HEK293T (cell line): Measurements from ENCODE around the gene ELMO3.

Experiments used
- ARNT ChIP-seq: fragments of 450-650 bp; IDR thresholded peaks from 2 replicates; pipeline ENCODE4 v1.6.1; 2017; ENCODE audit warnings: mild to moderate bottlenecking
- CTBP1 ChIP-seq: fragments of 450-650 bp; IDR thresholded peaks from 2 replicates; pipeline ENCODE4 v1.6.1; 2016; ENCODE audit warnings: borderline replicate concordance
- FOXM1 ChIP-seq: fragments of 450-650 bp; IDR thresholded peaks from 2 replicates; pipeline ENCODE4 v1.6.1; 2017; ENCODE audit warnings: mild to moderate bottlenecking, borderline replicate concordance
- HDGF ChIP-seq: fragments of 450-650 bp; IDR thresholded peaks from 2 replicates; pipeline ENCODE4 v1.6.1; 2017; ENCODE audit warnings: antibody characterized with exemption, borderline replicate concordance
- NFRKB ChIP-seq: fragments of 450-650 bp; IDR thresholded peaks from 2 replicates; pipeline ENCODE4 v1.6.1; 2016; ENCODE audit warnings: mild to moderate bottlenecking, moderate library complexity
- SUZ12 ChIP-seq: fragments of 450-650 bp; IDR thresholded peaks from 2 replicates; pipeline ENCODE4 v1.6.1; 2016; ENCODE audit warnings: mild to moderate bottlenecking
- TARDBP ChIP-seq: fragments of 450-650 bp; IDR thresholded peaks from 2 replicates; pipeline ENCODE4 v1.6.1; 2016
- ZNF384 ChIP-seq: fragments of 450-650 bp; IDR thresholded peaks from 2 replicates; pipeline ENCODE4 v1.6.1; 2016
- TF ChIP-seq, protein P1 (sequence below): fragments of 450-650 bp; IDR thresholded peaks from 2 replicates; pipeline ENCODE4 v1.6.1; 2016

- TF ChIP-seq ARNT = no peak
- TF ChIP-seq TARDBP = no peak
- no peak for TF ChIP-seq FOXM1
- TF ChIP-seq CTBP1 = no peak
- TF ChIP-seq HDGF = no peak
- TF ChIP-seq ZNF384 = no peak
- TF ChIP-seq, protein P1, sequence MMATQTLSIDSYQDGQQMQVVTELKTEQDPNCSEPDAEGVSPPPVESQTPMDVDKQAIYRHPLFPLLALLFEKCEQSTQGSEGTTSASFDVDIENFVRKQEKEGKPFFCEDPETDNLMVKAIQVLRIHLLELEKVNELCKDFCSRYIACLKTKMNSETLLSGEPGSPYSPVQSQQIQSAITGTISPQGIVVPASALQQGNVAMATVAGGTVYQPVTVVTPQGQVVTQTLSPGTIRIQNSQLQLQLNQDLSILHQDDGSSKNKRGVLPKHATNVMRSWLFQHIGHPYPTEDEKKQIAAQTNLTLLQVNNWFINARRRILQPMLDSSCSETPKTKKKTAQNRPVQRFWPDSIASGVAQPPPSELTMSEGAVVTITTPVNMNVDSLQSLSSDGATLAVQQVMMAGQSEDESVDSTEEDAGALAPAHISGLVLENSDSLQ = no peak
- no peak for TF ChIP-seq SUZ12
- no peak for TF ChIP-seq NFRKB
These were observed 25.1 kb downstream of the ELMO3 start for GRCh38 chr16:67223992-67224391.
